ENCODE results near the gene MROH2A.
"Not testable (repeated sequence)": the region's sequence is repeated elsewhere in the genome, so short reads cannot be mapped to it uniquely, and the experiment has no call there.

Gene MROH2A

GRCh38 chr2:233778030-233778429 is at the start of gene MROH2A:
TSS of gene MROH2A (plus strand) at chr2:233778330. CDS start at chr2:233779359, 1,029 bp downstream.
- no peak for DNase-seq

GRCh38 chr2:233728723-233729301 is 49.3 kb upstream of the MROH2A start, which contains the start of gene UGT1A3:
TSS of gene UGT1A3 (plus strand) at chr2:233729042. CDS start at chr2:233729127, 85 bp downstream.
- DNase-seq: no peak

- DNase-seq: not testable (repeated sequence)
These were observed 41.1 kb upstream of the MROH2A start for GRCh38 chr2:233736868-233737653.

- no peak for DNase-seq
These were observed 37.3 kb upstream of the MROH2A start for GRCh38 chr2:233740870-233741269.

- no peak for DNase-seq
These were observed 34.5 kb upstream of the MROH2A start for GRCh38 chr2:233743464-233744259.

GRCh38 chr2:233745073-233745755 is 32.9 kb upstream of the MROH2A start:
- DNase-seq: no peak

- not testable (repeated sequence) for DNase-seq
These were observed 32.3 kb upstream of the MROH2A start for GRCh38 chr2:233745838-233746237.

GRCh38 chr2:233746475-233747282 is 31.5 kb upstream of the MROH2A start:
- DNase-seq: no peak

- DNase-seq: no peak
These were observed 30.9 kb upstream of the MROH2A start for GRCh38 chr2:233747283-233747544.

GRCh38 chr2:233750689-233751088 is 27.4 kb upstream of the MROH2A start:
- not testable (repeated sequence) for DNase-seq

GRCh38 chr2:233751212-233752009 is 26.7 kb upstream of the MROH2A start:
- DNase-seq: not testable (repeated sequence)

GRCh38 chr2:233754872-233755611 is 23.1 kb upstream of the MROH2A start:
- no peak for DNase-seq

GRCh38 chr2:233756429-233757081 is 21.6 kb upstream of the MROH2A start:
- no peak for DNase-seq

- DNase-seq: no peak
These were observed 20.0 kb upstream of the MROH2A start for GRCh38 chr2:233758141-233758540.

GRCh38 chr2:233758849-233759248 is 19.3 kb upstream of the MROH2A start:
- no peak for DNase-seq

- DNase-seq: no peak
These were observed 18.1 kb upstream of the MROH2A start, which contains the start of gene UGT1A1 for GRCh38 chr2:233760043-233760442. TSS of gene UGT1A1 (plus strand) at chr2:233760270. CDS start at chr2:233760288, 18 bp downstream.

GRCh38 chr2:233761040-233761769 is 16.9 kb upstream of the MROH2A start:
- DNase-seq: no peak

- DNase-seq: no peak
These were observed 13.9 kb upstream of the MROH2A start for GRCh38 chr2:233764264-233764663.

- DNase-seq: no peak
These were observed 13.4 kb upstream of the MROH2A start for GRCh38 chr2:233764761-233765160.

All from activated CD4-positive, alpha-beta T cell treated with anti-CD3 and anti-CD28 coated beads, Interleukin-2, amount 50 U/mL, for 1 hour (primary cell).